Fibroblast of villous mesenchyme (primary cell): ENCODE results near the gene C2CD4C. TPM values are rescaled to one million over a fixed set of nuclear protein-coding genes. Genes with fewer than 3 reads are reported as not detected.
"Not testable (repeated sequence)": the region's sequence is repeated elsewhere in the genome, so short reads cannot be mapped to it uniquely, and the experiment has no call there.

ENCODE experiments used
- DNase-seq: peaks from one replicate; pipeline ENCODE4 v3.0.0-alpha.2; 2010; ENCODE audit warnings: low read depth
- H3K4me3 ChIP-seq: 2 replicates; pipeline ENCODE4 v1.5.1; 2011; ENCODE audit warnings: low read depth, mild to moderate bottlenecking, low read length
- total RNA-seq: library from RNA; depleted of rRNA; stranded (reverse); fragments of >200 nt; gene quantifications from 2 replicates; pipeline ENCODE4 v1.2.3, GENCODE V29; 2012
- TF ChIP-seq, protein P1 (sequence below): IDR thresholded peaks from 2 replicates; pipeline ENCODE4 v1.5.1; 2012; ENCODE audit warnings: low read depth, mild to moderate bottlenecking, low read length; ENCODE audit not compliant: insufficient read depth

Gene C2CD4C
- total RNA-seq, 1 donor, result not detected

DNA sequence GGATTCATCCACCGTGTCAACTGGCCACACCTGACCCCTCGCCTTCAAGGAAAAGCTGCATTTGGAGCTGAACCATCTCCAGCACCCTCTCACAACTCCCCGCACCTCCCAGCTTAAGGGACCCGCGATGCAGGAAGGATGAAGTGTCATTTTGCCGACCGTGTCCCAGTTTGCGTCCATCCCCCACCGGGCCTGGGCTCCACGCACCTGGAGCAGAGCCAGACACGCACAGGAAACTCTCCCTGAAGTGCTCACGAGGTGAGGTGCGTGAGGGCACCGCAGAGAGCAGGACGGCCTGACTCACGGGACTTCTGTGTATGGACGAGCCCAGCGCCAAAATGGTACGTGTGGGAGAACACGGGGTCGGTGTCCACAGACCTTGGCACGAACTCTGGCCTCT, 44.7 kb upstream of the C2CD4C start:
- no peak for DNase-seq
- TF ChIP-seq, protein P1, sequence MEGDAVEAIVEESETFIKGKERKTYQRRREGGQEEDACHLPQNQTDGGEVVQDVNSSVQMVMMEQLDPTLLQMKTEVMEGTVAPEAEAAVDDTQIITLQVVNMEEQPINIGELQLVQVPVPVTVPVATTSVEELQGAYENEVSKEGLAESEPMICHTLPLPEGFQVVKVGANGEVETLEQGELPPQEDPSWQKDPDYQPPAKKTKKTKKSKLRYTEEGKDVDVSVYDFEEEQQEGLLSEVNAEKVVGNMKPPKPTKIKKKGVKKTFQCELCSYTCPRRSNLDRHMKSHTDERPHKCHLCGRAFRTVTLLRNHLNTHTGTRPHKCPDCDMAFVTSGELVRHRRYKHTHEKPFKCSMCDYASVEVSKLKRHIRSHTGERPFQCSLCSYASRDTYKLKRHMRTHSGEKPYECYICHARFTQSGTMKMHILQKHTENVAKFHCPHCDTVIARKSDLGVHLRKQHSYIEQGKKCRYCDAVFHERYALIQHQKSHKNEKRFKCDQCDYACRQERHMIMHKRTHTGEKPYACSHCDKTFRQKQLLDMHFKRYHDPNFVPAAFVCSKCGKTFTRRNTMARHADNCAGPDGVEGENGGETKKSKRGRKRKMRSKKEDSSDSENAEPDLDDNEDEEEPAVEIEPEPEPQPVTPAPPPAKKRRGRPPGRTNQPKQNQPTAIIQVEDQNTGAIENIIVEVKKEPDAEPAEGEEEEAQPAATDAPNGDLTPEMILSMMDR, result no peak
- no peak overlapping the region for H3K4me3 ChIP-seq

DNA sequence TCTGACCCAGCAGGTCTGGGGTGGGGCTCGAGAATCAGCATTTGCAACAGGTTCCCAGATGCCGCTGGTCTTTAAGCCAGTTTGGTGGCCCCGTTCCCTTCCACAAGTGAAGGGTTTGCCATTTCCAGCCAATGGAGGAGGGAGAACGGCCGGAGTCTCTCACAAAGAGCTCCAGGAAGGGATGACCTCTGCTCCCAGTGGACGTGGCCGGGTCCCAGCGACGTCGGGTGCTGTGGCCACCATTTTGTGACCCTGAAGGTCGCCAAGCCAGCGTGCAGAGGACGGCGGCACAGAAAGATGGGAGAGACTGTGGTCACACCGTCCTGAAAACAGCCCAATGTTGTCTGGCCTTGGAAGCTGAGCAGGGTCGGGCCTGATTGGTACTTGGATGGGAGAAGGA, 43.9 kb upstream of the C2CD4C start:
- H3K4me3 ChIP-seq, result no peak overlapping the region
- DNase-seq, result no peak
- TF ChIP-seq, protein P1, result no peak

DNA sequence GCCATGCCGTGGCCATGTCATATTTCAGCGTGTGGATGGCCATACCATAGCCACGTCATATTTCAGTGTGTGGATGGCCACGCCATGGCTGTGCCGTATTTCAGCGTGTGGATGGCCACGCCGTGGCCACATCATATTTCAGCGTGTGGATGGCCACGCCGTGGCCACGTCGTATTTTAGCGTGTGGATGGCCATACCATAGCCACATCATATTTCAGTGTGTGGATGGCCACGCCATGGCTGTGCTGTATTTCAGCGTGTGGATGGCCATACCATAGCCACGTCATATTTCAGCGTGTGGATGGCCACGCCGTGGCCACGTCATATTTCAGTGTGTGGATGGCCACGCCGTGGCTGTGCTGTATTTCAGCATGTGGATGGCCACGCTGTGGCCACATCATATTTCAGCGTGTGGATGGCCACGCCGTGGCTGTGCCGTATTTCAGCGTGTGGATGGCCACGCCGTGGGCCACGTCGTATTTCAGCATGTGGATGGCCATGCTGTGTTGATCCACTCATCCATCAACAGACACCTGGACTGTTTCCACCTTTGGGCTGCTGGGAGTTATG, 42.0 kb upstream of the C2CD4C start:
- not testable (repeated sequence) for H3K4me3 ChIP-seq, DNase-seq

DNA sequence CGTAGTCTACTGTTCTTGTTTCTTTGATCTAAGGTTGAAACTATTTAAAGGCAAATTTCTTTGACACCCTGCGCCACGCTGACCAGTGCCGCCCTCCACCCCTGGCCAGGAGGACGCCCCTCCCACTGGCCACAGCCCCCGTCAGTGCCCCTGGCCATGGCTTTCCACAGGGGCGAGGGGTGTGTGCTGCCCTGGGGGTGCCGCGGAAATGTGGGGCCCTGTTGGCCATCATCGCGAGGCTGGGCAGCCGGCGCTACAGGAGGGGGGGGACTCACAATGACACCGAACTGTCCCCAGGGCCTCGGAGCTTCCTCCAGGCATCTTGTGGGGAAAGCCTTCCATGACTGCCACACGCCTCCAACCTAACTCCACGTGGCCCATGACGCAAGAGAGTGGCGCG, 41.0 kb upstream of the C2CD4C start:
- DNase-seq, result no peak
- no peak overlapping the region for H3K4me3 ChIP-seq
- TF ChIP-seq, protein P1, result no peak

DNA sequence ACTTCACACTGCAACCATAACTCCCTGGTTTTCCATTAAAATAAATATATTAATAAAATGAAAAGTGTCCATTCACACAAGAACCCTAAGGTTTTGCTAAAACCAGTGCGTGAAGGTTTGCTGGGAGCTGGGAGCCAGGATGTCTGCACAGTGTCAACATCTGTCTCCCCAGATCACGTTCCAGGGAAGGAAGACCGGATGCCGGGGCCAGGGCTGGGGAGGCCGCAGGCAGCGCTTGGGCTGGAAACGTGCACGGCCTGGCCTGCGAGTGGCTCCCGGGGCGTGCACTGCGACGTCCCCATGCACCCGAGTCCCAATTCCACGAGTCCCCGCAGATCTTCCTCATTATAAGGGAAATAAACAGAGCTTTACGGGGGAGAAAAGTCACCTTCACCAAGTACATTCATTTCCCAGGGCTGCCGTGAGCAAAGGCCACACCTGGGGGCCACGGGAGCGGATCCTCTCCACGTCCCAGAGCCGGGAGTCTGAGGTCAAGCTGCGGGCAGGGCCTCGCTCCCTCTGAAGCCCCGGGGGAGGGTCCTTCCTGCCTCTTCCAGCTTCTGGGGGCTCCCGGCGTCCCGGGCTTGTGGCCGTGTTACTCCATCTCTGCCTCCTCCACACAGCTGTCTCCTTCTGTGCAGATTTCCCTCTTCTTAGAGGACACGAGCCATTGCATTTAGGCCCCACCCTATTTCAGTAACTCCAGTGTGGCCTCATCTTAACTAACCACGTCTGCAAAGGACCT, 39.0 kb upstream of the C2CD4C start:
- no peak overlapping the region for H3K4me3 ChIP-seq
- peak; percentile 73 for DNase-seq
- TF ChIP-seq, protein P1, result no peak

DNA sequence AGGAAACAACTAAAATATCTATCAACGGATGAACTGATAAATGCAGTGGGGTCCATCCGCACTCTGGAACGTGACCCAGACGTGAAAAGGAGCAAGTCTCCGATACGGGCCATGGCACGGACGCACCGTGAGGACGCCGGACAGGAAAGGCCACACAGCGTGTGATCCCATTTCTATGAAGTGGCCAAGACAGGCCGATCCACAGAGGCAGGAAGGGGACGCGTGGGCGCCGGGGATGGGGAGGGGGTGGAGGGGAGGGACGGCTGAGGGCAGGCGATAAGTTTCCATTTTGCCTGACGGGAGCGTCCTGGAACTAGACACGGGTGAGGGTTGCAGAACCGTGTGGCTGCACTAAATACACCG, 38.1 kb upstream of the C2CD4C start:
- H3K4me3 ChIP-seq, result no peak overlapping the region
- no peak for DNase-seq
- TF ChIP-seq, protein P1, result no peak

DNA sequence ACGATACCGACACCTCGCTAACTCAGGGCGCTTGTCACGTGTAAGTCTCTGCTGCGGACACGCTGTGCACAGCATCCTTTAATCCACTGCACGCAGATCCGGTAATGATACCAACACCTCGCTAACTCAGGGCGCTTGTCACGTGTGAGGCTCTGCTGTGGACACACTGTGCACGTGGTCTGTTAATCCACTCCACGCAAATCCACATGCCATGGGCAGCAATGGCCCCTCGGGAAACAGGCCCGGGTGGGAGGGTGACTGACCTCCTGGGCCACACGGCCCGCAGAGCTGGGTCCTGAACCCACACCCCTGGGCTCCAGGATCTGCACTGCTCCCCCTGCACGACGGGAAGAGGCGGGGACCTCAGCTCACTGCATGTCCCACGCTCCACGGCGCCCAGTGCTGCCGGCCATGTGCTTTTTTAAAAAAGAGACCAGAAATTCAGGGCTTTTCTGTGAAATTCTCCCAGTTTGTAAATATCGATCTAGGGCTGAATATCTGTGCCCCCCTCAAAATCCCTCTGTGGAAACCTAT, 35.8 kb upstream of the C2CD4C start:
- DNase-seq, result no peak
- no peak overlapping the region for H3K4me3 ChIP-seq
- TF ChIP-seq, protein P1, result no peak
